ENCODE results near the gene FZD10.

- TF ChIP-seq EZH2 (IDR thresholded peaks at IDR 0.05) (no peak), POLR2AphosphoS5 (IDR thresholded peaks at IDR 0.05; ENCODE audit: borderline replicate concordance, low read depth, low read length) (no peak)
Measured at GRCh38 chr12:130124106-130124505, 38.2 kb upstream of the FZD10 start.

Data from SK-N-MC (cell line).